H1 (cell line): ENCODE data around the gene SLC7A11. TPM values are rescaled to one million over a fixed set of nuclear protein-coding genes. Genes with fewer than 3 reads are reported as not detected.

Experiments
- CTCF ChIA-PET: fragments of 300-600 bp; sonication (Branson Sonifier 250); formaldehyde crosslinking; loops from one replicate; lab custom pipeline; 2021; ENCODE audit not compliant: partially characterized antibody; lab: Charles Lee
- POLR2A ChIA-PET: fragments of 300-600 bp; sonication (Branson Sonifier 250); formaldehyde crosslinking; loops from one replicate; lab custom pipeline; 2021; ENCODE audit warnings: inconsistent platforms; ENCODE audit not compliant: partially characterized antibody; lab: Charles Lee
- DNase-seq, 2 experiments: peaks; one replicate each; pipeline versions ENCODE4 v3.0.0 to v3.0.0-alpha.2; 2010 to 2022; ENCODE audit warnings: low spot score in 2 of 2, low read depth in 1 of 2, mixed read lengths in 1 of 2
- FAIRE-seq: peaks from 2 replicates; lab custom pipeline; 2011; peaks lifted over from hg19 to GRCh38; lab: Jason Lieb, UNC
- H2AFZ ChIP-seq: 2 replicates; pipeline ENCODE4 v1.8.1; 2012; ENCODE audit warnings: low read length, inconsistent platforms
- H2AK5ac ChIP-seq: 2 replicates; pipeline ENCODE4 v1.6.1; 2013; ENCODE audit warnings: low read depth, low read length
- H2BK120ac ChIP-seq: replicated peaks from 2 replicates; pipeline ENCODE3; 2013; ENCODE audit warnings: low read depth, low read length, inconsistent platforms
- H2BK12ac ChIP-seq: 2 replicates; pipeline ENCODE4 v1.6.1; 2013; ENCODE audit warnings: low read depth, low read length
- H2BK15ac ChIP-seq: 2 replicates; pipeline ENCODE4 v1.6.1; 2013; ENCODE audit warnings: low read length
- H2BK20ac ChIP-seq: 2 replicates; pipeline ENCODE4 v1.6.1; 2013; ENCODE audit warnings: low read length
- H2BK5ac ChIP-seq: 2 replicates; pipeline ENCODE4 v1.6.1; 2013; ENCODE audit warnings: low read depth, low read length
- H3K14ac ChIP-seq: 2 replicates; pipeline ENCODE4 v1.6.1; 2013; ENCODE audit warnings: inconsistent platforms; ENCODE audit not compliant: insufficient read length
- H3K18ac ChIP-seq: 2 replicates; pipeline ENCODE4 v1.6.1; 2013; ENCODE audit warnings: low read length; ENCODE audit errors: extremely low read depth
- H3K23ac ChIP-seq: 2 replicates; pipeline ENCODE4 v1.6.1; 2013; ENCODE audit warnings: inconsistent platforms; ENCODE audit not compliant: insufficient read length
- H3K23me2 ChIP-seq: 2 replicates; pipeline ENCODE4 v1.6.1; 2013; ENCODE audit warnings: low read depth, low read length
- H3K27ac ChIP-seq: 2 replicates; pipeline ENCODE4 v1.6.1; 2011; ENCODE audit warnings: low read depth, low read length, inconsistent platforms
- H3K27me3 ChIP-seq, 4 experiments: replicated peaks in 1 of 4; 1 replicate in 1 of 4; 2 replicates in 3 of 4; pipeline versions ENCODE4 v1.6.1 to v1.8.1; 2011 to 2013; ENCODE audit warnings: low read length in 3 of 4, mild to moderate bottlenecking in 3 of 4, inconsistent platforms in 2 of 4, mixed read lengths in 2 of 4, moderate library complexity in 1 of 4; ENCODE audit not compliant: control insufficient read depth in 3 of 4, insufficient read depth in 3 of 4; ENCODE audit errors: extremely low read depth in 1 of 4
- H3K36me3 ChIP-seq, 4 experiments: 2 replicates each; pipeline versions ENCODE4 v1.6.1 to v1.8.1; 2011 to 2013; ENCODE audit warnings: mild to moderate bottlenecking in 4 of 4, low read length in 3 of 4, moderate library complexity in 2 of 4, control low read depth in 1 of 4, inconsistent platforms in 1 of 4; ENCODE audit not compliant: insufficient read depth in 4 of 4, control insufficient read depth in 2 of 4
- H3K4ac ChIP-seq: replicated peaks from 2 replicates; pipeline ENCODE3; 2013; ENCODE audit warnings: low read length, low read depth, mixed read lengths, inconsistent platforms; ENCODE audit not compliant: insufficient read length
- H3K4me1 ChIP-seq, 4 experiments: replicated peaks in 1 of 4; 1 replicate in 1 of 4; 2 replicates in 3 of 4; pipeline versions ENCODE4 v1.6.1 to v1.8.1; 2011 to 2013; ENCODE audit warnings: low read length in 3 of 4, inconsistent platforms in 2 of 4, mixed read lengths in 1 of 4; ENCODE audit not compliant: insufficient read depth in 4 of 4, control insufficient read depth in 3 of 4
- H3K4me2 ChIP-seq, 2 experiments: 2 replicates each; pipeline versions ENCODE4 v1.6.1 to v1.8.1; 2011 to 2013; ENCODE audit warnings: low read depth in 2 of 2, low read length in 2 of 2, control low read depth in 1 of 2, inconsistent platforms in 1 of 2, mild to moderate bottlenecking in 1 of 2; ENCODE audit not compliant: insufficient read depth in 1 of 2
- H3K4me3 ChIP-seq, 4 experiments: fragments of 200-600, 300-600 bp in 1 of 4; sonication (generic), shearing (Covaris generic), sonication (Bioruptor Twin) in 1 of 4; 2 replicates each; pipeline versions ENCODE4 v1.5.1 to v1.8.1; 2011 to 2016; ENCODE audit warnings: low read length in 4 of 4, low read depth in 3 of 4, control low read depth in 2 of 4, inconsistent platforms in 2 of 4, mild to moderate bottlenecking in 2 of 4, mixed read lengths in 1 of 4, moderate library complexity in 1 of 4; ENCODE audit not compliant: insufficient read depth in 2 of 4; ENCODE audit errors: extremely low read depth in 1 of 4
- H3K56ac ChIP-seq: replicated peaks from 2 replicates; pipeline ENCODE3; 2013; ENCODE audit warnings: low read depth, mild to moderate bottlenecking, mixed read lengths, low read length, inconsistent platforms; ENCODE audit not compliant: insufficient read length
- H3K79me1 ChIP-seq: 2 replicates; pipeline ENCODE4 v1.6.1; 2013; ENCODE audit warnings: low read depth, low read length, control low read depth
- H3K79me2 ChIP-seq, 2 experiments: 2 replicates each; pipeline versions ENCODE4 v1.6.1 to v1.8.1; 2012 to 2013; ENCODE audit warnings: low read length in 2 of 2, mild to moderate bottlenecking in 2 of 2, inconsistent platforms in 1 of 2; ENCODE audit not compliant: insufficient read depth in 2 of 2, control insufficient read depth in 1 of 2
- H3K9ac ChIP-seq, 4 experiments: replicated peaks in 1 of 4; 1 replicate in 1 of 4; 2 replicates in 3 of 4; pipeline versions ENCODE4 v1.6.1 to v1.8.1; 2011 to 2013; ENCODE audit warnings: low read depth in 3 of 4, low read length in 3 of 4, control low read depth in 2 of 4, mild to moderate bottlenecking in 2 of 4, moderate library complexity in 2 of 4, inconsistent platforms in 1 of 4; ENCODE audit errors: extremely low read depth in 1 of 4
- H3K9me3 ChIP-seq, 2 experiments: 2 replicates each; pipeline versions ENCODE4 v1.6.1 to v1.8.1; 2012 to 2013; ENCODE audit warnings: mild to moderate bottlenecking in 2 of 2, moderate library complexity in 2 of 2, control low read depth in 1 of 2, inconsistent platforms in 1 of 2, low read depth in 1 of 2, low read length in 1 of 2, mixed read lengths in 1 of 2; ENCODE audit not compliant: insufficient read depth in 2 of 2
- H4K20me1 ChIP-seq, 2 experiments: replicated peaks in 1 of 2; 2 replicates each; pipeline versions ENCODE3 to v1.8.1; 2011 to 2013; ENCODE audit warnings: inconsistent platforms in 2 of 2, low read length in 2 of 2, mild to moderate bottlenecking in 1 of 2; ENCODE audit not compliant: insufficient read depth in 2 of 2, control insufficient read depth in 1 of 2
- H4K5ac ChIP-seq: 2 replicates; pipeline ENCODE4 v1.6.1; 2013; ENCODE audit warnings: low read length, low read depth, mixed read lengths, inconsistent platforms; ENCODE audit not compliant: insufficient read length
- H4K8ac ChIP-seq: 2 replicates; pipeline ENCODE4 v1.8.0; 2013; ENCODE audit warnings: mild to moderate bottlenecking, moderate library complexity, low read length, inconsistent platforms; ENCODE audit not compliant: insufficient read depth; ENCODE audit errors: extremely low read depth
- H4K91ac ChIP-seq: replicated peaks from 2 replicates; pipeline ENCODE3; 2013; ENCODE audit warnings: low read length, mixed read lengths, inconsistent platforms; ENCODE audit not compliant: insufficient read length
- BRCA1 ChIP-seq: IDR thresholded peaks from 2 replicates; pipeline ENCODE4 v1.6.1; 2012; ENCODE audit warnings: low read depth, low read length, improper control_type of control experiment
- CHD1 ChIP-seq: IDR thresholded peaks from 2 replicates; pipeline ENCODE4 v1.6.1; 2012; ENCODE audit warnings: low read depth, low read length, improper control_type of control experiment
- CHD2 ChIP-seq: IDR thresholded peaks from 2 replicates; pipeline ENCODE4 v1.6.1; 2012; ENCODE audit warnings: low read length, improper control_type of control experiment
- E2F6 ChIP-seq: IDR thresholded peaks from 2 replicates; pipeline ENCODE4 v1.6.1; 2012; ENCODE audit warnings: inconsistent platforms
- EGR1 ChIP-seq: IDR thresholded peaks from 2 replicates; pipeline ENCODE4 v1.6.1; 2011; ENCODE audit warnings: low read depth, low read length, borderline replicate concordance
- FOSL1 ChIP-seq: IDR thresholded peaks from 2 replicates; pipeline ENCODE4 v1.6.1; 2011; ENCODE audit warnings: mild to moderate bottlenecking, low read depth, low read length, moderate library complexity; ENCODE audit not compliant: insufficient read depth
- POU5F1 ChIP-seq: IDR thresholded peaks from 2 replicates; pipeline ENCODE4 v1.6.1; 2011; ENCODE audit warnings: low read depth, mild to moderate bottlenecking, low read length, moderate library complexity
- SIN3A ChIP-seq, 2 experiments: IDR thresholded peaks in 1 of 2; conservative IDR thresholded peaks in 1 of 2; 2 replicates each; pipeline ENCODE4 v1.6.1; 2011 to 2012; ENCODE audit warnings: low read length in 2 of 2, improper control_type of control experiment in 1 of 2, low read depth in 1 of 2, mild to moderate bottlenecking in 1 of 2
- SIRT6 ChIP-seq: IDR thresholded peaks from one replicate; pipeline ENCODE4 v1.7.1; 2012; ENCODE audit warnings: low read length, inconsistent platforms
- SP2 ChIP-seq: IDR thresholded peaks from 2 replicates; pipeline ENCODE4 v1.6.1; 2012; ENCODE audit warnings: mild to moderate bottlenecking, low read length, inconsistent platforms
- SP4 ChIP-seq: IDR thresholded peaks from 2 replicates; pipeline ENCODE4 v1.6.1; 2012; ENCODE audit warnings: low read length, inconsistent platforms
- TAF1 ChIP-seq: IDR thresholded peaks from 2 replicates; pipeline ENCODE4 v1.6.1; 2011; ENCODE audit warnings: mild to moderate bottlenecking, low read depth, low read length
- TCF12 ChIP-seq: IDR thresholded peaks from 2 replicates; pipeline ENCODE4 v1.6.1; 2011; ENCODE audit warnings: low read depth, mild to moderate bottlenecking, low read length
- polyA plus RNA-seq, 7 experiments: library from polyadenylated mRNA; depleted of rRNA in 3 of 7; stranded (reverse) in 5 of 7; unstranded in 2 of 7; fragments of >200 nt in 5 of 7; fragments of 200-250 nt in 2 of 7; gene quantifications; 1 replicate in 5 of 7; 2 replicates in 1 of 7; 4 replicates in 1 of 7; pipeline versions ENCODE4 v1.2.1 to v1.2.3, GENCODE V29; 2011 to 2013; ENCODE audit warnings: missing spikeins in 2 of 7, mixed read lengths in 2 of 7
- total RNA-seq: library from RNA; stranded (reverse); fragmentation: NEBNext Ultra II Directional; extraction: Animal tissue kit (Norgen Biotek cat#: 25700); gene quantifications from 2 replicates; pipeline ENCODE4 v1.2.1, GENCODE V29; 2021
- TF ChIP-seq, protein P1 (sequence below): IDR thresholded peaks from 2 replicates; pipeline ENCODE4 v1.6.1; 2011; ENCODE audit warnings: low read length, improper control_type of control experiment
- TF ChIP-seq, protein P2 (sequence below): IDR thresholded peaks from 2 replicates; pipeline ENCODE4 v1.6.1; 2012; ENCODE audit warnings: inconsistent platforms

Gene SLC7A11
- total and polyA plus RNA-seq, 2 of the 8 experiments (the other 6 are each of a cell fraction or from before 2014, with no cell fraction given), result 6.6 to 17.0 TPM

GRCh38 chr4:138162259-138162658 is 79.9 kb downstream of the SLC7A11 start:
- Histone ChIP-seq H3K23me2 (no peaks in the 10 kb centered on the region), H2AK5ac (no peak overlapping the region), H2BK12ac (no peak overlapping the region), H3K27ac (no peak overlapping the region), H3K79me1 (no peaks in the 10 kb centered on the region), H3K4me1 (0 out of 7 replicates have a peak, but pooled peaks cover 0 to 4% (median under 1%) of the 10 kb centered on the region in 4 experiments), H3K9me3 (no peaks in the 10 kb centered on the region), H3K79me2 (no peaks in the 10 kb centered on the region), H3K27me3 (no peaks in the 10 kb centered on the region), H3K23ac (no peak overlapping the region), H2BK5ac (no peak overlapping the region), H3K9ac (no peak overlapping the region), H2BK15ac (no peak overlapping the region), H3K18ac (no peak overlapping the region), H3K4me2 (no peak overlapping the region), H2BK20ac (no peak overlapping the region), H3K4me3 (no peak overlapping the region), H2AFZ (no peak overlapping the region), H4K20me1 (no peaks in the 10 kb centered on the region), H4K5ac (no peak overlapping the region), H3K4ac (no peak overlapping the region), H2BK120ac (no peak overlapping the region), H4K8ac (no peak overlapping the region), H3K36me3 (no peaks in the 10 kb centered on the region), H4K91ac (no peak overlapping the region), H3K14ac (no peak overlapping the region), H3K56ac (no peak overlapping the region)
- FAIRE-seq, result no peak
- DNase-seq, result no peak
- ChIA-PET CTCF (interaction anchor here (0.6 to 1.5 kb wide), 4 partner anchors 11 to 102 kb away, joined by 3 to 4 read pairs (median 3); no protein-coding TSS in a partner anchor), POLR2A (no interaction called here)
- no peak for TF ChIP-seq SIN3A (conservative IDR thresholded peaks at IDR 0.05 in 1 of 2, IDR thresholded peaks at IDR 0.05 in 1 of 2; ENCODE audit: low read depth in 1 of 2, low read length in 2 of 2)
- no peak for TF ChIP-seq TAF1
- no peak for TF ChIP-seq CHD2
- TF ChIP-seq SP4, result no peak
- TF ChIP-seq E2F6, result no peak
- TF ChIP-seq, protein P1, sequence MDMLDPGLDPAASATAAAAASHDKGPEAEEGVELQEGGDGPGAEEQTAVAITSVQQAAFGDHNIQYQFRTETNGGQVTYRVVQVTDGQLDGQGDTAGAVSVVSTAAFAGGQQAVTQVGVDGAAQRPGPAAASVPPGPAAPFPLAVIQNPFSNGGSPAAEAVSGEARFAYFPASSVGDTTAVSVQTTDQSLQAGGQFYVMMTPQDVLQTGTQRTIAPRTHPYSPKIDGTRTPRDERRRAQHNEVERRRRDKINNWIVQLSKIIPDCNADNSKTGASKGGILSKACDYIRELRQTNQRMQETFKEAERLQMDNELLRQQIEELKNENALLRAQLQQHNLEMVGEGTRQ, result no peak
- no peak for TF ChIP-seq POU5F1
- TF ChIP-seq, protein P2, sequence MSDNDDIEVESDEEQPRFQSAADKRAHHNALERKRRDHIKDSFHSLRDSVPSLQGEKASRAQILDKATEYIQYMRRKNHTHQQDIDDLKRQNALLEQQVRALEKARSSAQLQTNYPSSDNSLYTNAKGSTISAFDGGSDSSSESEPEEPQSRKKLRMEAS, result no peak
- no peak for TF ChIP-seq SP2
- TF ChIP-seq CHD1, result no peak
- TF ChIP-seq TCF12, result no peak
- TF ChIP-seq BRCA1, result no peak
- TF ChIP-seq EGR1, result no peak
- no peak for TF ChIP-seq FOSL1
- TF ChIP-seq SIRT6, result no peak
